HG02571 (cell line): ENCODE results near the gene NIFK.

Experiments used
- ATAC-seq: cut with Tn5 transposase; IDR thresholded peaks from one replicate; pipeline ENCODE4 v1.9.1; 2021; ENCODE audit warnings: mild to moderate bottlenecking, moderate library complexity; ENCODE audit not compliant: unreplicated experiment

NIFK gene

DNA sequence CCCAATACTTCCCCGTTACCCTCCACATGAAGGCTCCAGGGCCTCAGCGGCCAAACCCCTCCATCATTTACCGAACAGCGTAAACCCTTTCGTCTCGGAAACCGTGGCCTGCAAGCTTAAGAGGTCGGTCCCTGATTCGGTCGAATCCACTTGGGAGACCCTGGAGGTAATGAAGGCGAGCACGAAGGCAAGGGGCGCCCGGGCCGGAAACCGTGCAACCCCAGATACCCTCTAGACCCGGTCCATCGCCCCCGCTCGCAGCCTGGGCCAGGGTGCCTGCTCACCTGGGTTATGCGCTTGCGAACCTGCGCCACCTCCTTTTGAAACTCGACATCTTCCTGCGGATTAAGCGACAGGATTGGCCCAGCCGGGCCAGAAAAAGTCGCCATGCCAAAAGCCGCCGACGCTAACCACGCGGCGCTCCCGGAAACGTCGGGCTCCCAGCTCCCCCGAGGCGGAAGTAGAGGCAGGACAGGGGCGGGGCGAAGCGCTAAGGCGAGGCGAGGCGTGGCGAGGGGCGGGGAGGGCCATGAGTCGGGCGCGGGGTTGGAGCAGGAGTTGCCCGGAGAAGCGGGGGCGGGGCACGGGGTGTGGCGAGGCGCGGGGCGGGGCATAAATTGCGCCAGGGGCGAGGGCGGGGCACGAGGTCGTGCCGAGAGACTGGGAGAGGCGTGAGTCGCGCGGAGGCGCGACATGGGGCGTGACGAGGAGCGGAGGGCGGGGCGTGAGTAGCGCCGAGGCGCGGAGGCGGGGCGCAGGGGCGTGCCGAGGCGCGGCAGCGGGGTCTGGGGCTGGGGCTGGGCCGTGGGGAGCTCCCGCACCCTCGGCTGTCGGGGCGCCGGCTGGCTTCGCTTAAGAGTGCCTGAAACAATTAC lies at the start of gene NIFK:
Gene NIFK (minus strand): TSS at position 414 of the 875 bp plus-strand sequence. CDS start 25 bp downstream, at position 389.
- peak; percentile 89 for ATAC-seq

DNA sequence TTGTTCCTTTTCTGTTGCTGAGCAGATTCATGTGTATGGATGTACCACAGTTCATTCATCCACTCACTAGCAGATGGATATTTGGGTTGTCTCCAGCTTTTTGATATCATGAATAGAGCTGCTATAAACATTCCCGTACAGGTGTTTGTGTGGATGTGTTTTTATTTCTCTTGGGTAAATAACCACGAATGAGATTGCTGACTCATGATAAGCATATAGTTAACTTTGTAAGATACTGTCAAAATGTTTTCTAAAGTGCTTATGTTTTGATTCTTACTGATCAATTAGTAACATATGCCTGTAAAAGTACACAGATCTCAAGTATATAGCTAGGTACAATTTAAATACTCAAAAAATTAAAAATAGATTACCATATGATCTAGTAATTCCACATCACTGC lies 46.5 kb upstream of the NIFK start:
- no peak for ATAC-seq

DNA sequence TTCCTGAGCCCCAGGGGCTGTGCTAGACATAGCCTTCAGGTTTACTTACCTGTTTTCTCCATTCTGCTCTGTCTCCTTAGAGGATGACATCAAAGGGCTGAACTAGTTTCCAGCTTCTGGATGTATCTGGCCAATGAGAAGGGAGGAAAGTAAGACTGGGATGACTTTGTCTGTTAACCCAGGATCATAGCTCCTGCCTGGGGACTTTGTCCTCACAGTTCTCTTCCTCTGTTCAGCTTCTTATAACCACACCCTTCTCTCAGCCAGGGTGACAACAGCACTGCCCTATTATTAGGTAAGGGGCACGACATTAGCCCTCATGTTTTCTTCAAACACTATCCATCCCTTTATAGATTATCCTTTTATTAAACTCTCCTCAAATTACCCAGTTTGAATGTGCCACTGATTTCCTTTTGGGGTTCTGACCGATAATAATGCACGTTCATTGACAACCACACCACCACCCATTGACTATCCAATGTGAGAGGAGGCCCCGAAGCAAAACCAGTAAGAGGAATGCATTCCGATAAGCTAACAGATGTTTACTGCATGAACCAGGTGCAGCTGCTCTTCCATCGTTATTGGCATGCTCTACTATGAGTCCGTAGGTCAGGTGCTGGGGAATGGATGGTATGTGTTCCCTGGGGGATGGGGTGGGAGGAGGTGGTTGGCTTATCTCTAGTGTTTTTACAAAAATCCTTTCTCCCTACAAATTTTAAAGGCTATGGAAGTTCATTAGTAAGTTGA lies 42.2 kb upstream of the NIFK start:
- no peak for ATAC-seq

DNA sequence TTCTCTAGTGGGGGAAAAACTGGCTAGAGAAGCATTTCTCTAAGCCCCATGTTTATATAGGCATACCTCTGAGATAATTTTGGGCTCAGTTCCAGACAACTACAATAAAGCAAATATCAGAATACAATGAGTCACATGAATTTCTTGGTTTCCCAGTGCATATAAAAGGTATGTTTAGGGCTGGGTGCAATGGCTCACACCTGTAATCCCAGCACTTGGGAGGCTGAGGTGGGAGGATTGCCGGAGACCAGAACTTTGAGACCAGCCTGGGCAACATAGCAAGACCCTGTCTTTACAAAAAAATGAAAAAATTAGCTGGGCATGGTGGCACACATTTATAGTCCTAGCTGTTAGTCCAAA lies 41.0 kb upstream of the NIFK start:
- ATAC-seq = no peak

GRCh38 chr2:121776885-121777698 lies 40.4 kb upstream of the NIFK start:
- no peak for ATAC-seq

GRCh38 chr2:121776361-121776760 lies 39.7 kb upstream of the NIFK start:
- no peak for ATAC-seq

DNA sequence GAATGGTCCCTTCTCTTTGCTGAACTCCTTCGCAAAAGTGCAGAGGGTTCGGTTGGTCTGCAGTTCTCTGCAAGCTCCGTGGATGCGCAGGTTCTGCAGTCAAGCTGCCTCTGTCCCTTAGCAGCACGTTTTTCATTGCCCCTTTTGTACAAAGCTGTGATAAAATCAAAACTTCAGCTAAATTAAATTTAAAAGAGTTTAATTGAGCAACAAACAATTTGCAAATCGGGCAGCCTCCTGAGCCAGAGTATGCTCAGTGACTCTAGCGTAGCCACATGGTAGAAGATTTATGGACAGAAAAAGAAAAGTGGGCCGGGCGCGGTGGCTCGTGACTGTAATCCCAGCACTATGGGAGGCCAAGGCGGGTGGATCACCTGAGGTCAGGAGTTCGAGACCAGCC lies 37.6 kb upstream of the NIFK start:
- ATAC-seq = no peak

GRCh38 chr2:121771976-121772742 lies 35.5 kb upstream of the NIFK start:
- ATAC-seq = no peak

DNA sequence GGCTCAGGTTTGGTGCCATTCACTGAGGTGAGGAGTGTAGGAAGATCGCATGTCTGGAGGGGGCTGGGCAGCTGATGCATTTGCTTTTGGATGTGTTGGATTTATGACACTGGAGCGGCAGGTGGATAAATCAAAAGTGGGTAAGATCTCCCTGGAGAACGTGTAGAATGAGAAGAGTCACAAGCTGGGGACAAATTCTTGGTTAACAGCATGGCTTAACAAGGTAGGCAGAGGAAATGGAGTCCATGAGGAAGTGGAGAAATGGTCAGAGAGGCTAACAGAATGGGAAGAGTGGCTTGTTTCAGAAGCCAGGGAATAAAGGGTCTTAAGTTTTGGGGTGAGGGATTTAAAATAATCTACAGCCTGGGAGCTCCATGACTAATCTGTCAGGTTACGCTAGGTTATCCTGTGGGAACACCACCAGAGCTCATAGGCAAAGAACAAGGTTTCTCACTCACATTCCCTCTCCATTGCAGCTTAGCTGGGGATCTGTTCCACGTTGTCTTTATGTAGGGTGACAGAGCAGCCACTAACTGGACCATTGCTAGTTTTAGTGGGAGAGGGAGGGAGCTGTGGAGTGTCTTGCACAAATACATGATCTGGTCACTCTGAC lies 31.6 kb upstream of the NIFK start:
- ATAC-seq = no peak

DNA sequence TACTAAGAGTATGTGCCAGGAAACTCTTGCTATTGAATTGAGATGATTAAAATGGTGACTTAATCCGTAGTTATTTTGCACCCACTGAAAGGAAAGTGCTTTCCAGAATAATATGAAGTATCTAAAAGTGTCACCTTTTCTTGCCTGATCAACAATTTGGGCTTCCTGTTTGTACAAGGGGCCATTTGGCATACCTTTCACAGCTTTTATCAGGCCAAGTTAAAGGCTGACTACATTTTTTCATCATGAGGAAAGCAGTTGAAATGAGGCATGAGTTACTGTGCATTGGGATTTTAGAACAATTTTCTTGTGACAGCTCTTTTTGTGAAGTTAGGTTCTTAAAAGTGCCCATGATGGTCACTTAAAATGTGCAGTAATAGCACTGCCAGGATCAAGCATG lies 29.9 kb upstream of the NIFK start:
- no peak for ATAC-seq

GRCh38 chr2:121764681-121765228 lies 28.1 kb upstream of the NIFK start:
- no peak for ATAC-seq

DNA sequence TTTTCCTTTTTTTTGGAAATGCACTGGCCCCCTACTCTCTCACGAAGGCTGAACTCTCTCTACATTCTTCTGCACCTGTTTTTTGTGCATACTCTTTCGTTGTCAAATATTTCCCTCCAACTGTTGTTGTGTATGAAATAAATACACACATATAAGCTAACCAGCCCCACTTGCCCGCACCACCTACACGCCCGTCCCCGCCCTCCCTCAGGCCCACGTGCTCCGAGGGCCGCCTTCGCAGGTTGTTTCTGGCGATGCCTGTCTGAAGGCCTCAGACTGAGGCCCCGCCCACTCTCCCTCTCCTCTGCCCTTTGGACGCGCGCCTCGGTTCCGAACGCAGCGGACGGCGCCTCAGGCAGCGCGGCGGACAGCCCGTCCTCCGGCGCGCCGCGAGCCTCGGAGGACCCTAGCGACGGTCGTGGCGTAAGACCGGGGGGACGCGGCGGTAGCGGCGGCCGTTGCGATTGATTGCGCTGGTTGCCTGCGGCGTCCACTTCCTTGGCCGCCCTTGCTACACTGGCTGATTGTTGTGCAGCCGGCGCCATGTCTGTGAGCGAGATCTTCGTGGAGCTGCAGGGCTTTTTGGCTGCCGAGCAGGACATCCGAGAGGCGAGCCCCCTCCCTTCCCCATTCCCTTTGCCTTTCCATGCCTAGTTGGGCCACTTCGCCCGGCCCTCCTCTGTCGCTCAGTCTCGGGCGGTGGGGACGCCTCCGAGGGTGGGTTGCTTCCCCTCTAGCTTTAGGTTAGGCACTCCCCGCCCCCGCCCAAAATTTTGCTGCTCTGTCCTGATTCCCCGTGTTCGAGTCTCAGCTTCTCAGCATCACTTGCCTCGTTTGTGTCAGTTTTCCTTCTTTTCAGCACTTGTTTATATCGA lies 18.8 kb upstream of the NIFK start, which contains the start of gene TSN:
Gene TSN (plus strand): TSS at position 415 of the 875 bp plus-strand sequence. CDS start 129 bp downstream, at position 544.
- peak; percentile 100 for ATAC-seq

DNA sequence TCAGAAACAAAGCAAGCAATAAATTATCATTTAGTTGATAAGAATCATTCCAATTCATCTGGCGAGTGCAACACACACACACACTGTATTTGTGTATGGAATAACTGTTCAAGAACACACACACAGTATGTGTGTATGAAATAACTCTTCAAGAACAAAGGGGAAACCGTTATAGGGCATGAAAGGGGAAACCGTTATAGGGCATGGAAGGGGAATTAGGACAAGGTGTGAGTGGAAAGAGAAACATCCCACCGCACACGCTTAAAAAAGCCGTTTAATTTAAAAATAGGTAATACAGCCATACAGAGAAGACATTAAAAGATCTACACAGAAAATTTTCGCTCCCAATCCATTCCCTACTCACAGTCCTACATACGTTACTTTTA lies 18.2 kb upstream of the NIFK start:
- ATAC-seq = no peak

DNA sequence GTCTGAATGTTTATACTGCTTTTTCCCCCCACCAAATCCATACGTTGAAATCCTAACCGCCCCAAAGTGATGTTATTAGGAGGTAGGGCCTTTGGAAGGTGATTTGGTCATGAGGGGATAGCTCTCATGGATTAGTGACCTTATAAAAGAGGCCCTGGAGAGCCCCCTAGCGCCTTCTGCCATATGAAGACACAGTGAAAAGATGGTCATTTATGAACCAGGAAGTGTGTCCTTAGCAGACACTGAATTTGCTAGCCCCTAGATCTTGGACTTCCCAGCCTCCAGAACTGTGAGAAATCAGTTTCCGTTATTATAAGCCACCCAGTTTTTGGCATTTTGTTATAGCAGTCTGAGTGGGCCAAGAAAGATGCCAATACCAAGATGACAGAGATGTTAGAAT lies 11.5 kb upstream of the NIFK start:
- no peak for ATAC-seq

DNA sequence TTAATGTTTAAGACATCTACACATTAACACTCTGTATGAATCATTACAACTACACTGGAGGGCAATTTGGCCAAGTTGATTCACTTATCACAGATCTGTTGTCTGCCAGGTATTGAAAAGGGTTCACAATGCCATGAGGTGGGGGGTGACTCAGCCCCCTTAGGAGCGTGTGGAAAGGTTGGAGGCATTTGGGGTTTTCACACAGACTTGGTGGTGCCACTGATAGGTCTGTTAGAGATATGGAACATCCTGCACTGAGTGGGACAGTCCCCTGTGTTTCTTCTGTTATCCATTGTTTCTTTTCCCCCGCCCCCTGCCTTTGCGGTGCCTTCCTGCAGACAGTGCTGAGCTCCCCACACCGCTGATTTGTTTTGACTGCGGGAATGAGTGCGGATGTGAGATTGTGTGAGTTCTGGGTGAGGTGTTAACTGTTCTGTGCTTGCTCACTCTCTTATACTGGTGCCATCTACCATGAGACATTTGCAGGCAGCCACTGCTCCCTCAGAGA lies 9.4 kb upstream of the NIFK start:
- no peak for ATAC-seq

DNA sequence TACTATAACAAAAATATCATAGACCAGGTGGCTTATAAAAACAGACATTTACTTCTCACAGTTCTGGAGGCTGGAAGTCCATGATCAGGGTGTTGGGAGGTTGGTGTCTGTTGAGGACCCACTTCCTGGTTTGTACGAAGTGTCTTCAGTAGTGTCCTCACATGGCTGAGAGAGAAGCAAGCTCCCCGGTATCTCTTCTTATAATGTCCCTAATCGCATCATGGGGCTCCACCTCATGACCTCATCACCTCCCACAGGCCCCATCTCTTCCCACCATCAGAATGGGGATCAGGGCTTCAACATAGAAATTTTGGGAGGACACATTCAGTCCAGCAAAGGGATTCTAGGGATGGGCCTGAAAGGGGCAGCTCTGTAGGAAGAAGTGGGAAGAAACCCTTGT lies 4.8 kb upstream of the NIFK start:
- ATAC-seq = no peak

DNA sequence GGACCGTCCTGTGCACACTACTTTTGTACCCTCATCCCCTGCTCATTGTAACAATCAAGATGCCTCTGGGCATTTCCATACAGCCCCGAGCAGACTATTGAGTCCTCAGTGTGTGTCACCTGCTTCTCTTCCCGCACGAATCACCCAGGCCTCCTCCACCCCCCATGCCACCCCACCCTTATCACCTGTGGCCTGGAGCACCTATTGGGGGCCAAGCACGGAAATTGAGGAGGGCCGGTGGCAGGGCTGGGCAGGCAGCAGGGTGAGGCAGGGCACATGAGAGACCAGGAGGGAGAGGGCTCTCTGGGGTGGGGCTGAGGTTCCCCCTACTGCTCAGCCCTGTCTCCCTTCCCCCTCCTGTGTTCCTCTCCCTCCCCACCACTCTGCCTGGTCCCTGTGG lies 4.3 kb upstream of the NIFK start:
- no peak for ATAC-seq

GRCh38 chr2:121736140-121736461 lies 574 bp downstream of the NIFK start:
- no peak for ATAC-seq
